Adrenal gland (tissue), 12 donors: ENCODE results near the gene TMCC3. TPM values are rescaled to one million over a fixed set of nuclear protein-coding genes. Genes with fewer than 3 reads are reported as not detected.

Experiments
- DNase-seq, 7 donors: peaks; one replicate each; pipeline ENCODE4 v3.0.0-alpha.2; 2019 to 2020
- H3K27ac ChIP-seq, 5 donors: fragments of 200-600 bp; sonication (generic) in 4 of 5; 1 replicate in 3 of 5; 2 replicates in 2 of 5; pipeline versions ENCODE4 v1.5.1 to v1.8.0; 2016 to 2020; ENCODE audit warnings: mild to moderate bottlenecking in 1 of 5
- H3K27me3 ChIP-seq: fragments of 200-600 bp; 2 replicates; pipeline ENCODE4 v1.8.0; 2021
- H3K36me3 ChIP-seq, 2 donors: fragments of 200-600 bp; replicated peaks in 1 of 2; 1 replicate in 1 of 2; 2 replicates in 1 of 2; pipeline versions ENCODE4 v1.5.1 to v1.8.0; 2018 to 2022
- H3K4me1 ChIP-seq, 2 donors: fragments of 200-600 bp; replicated peaks in 1 of 2; 1 replicate in 1 of 2; 2 replicates in 1 of 2; pipeline versions ENCODE4 v1.5.1 to v1.8.0; 2018 to 2021
- H3K4me3 ChIP-seq, 4 donors: fragments of 200-600 bp; sonication (generic) in 3 of 4; one replicate each; pipeline ENCODE4 v1.5.1; 2016 to 2018
- H3K9me3 ChIP-seq, 3 donors: fragments of 200-600 bp; sonication (generic) in 1 of 3; replicated peaks in 1 of 3; 1 replicate in 2 of 3; 2 replicates in 1 of 3; pipeline versions ENCODE4 v1.5.1 to v1.8.0; 2016 to 2021
- POLR2A ChIP-seq, 2 donors: fragments of 450-650 bp; IDR thresholded peaks; one replicate each; pipeline ENCODE4 v1.6.1; 2017; ENCODE audit warnings: antibody characterized with exemption in 2 of 2, mild to moderate bottlenecking in 2 of 2, moderate library complexity in 1 of 2
- WGBS, 4 donors: extraction: QIAGEN DNeasy Blood & Tissue Kit in 2 of 4; methylation state at CpG; one replicate each; pipeline versions ENCODE4 v1.1.5 to v1.1.7; 2013 to 2017; 5-methylcytosine and 5-hydroxymethylcytosine counted together
- intact Hi-C, 2 donors: fragments of 100-400 bp; cut with DNase I; formaldehyde crosslinking; loops; one replicate each; pipeline versions ENCODE4 v1.14.1 to v1.15.0; 2022 to 2023
- polyA plus RNA-seq, 3 donors: library from polyadenylated mRNA; stranded (reverse); fragments of 200-250 nt in 2 of 3; fragments of 350-450 nt in 1 of 3; fragmentation: Illumina TruSeq in 1 of 3; extraction: RNeasy Lipid Tissue Mini Kit (QIAGEN cat#74804) in 1 of 3; gene quantifications; one replicate each; pipeline ENCODE4 v1.2.3, GENCODE V29; 2013 to 2014
- total RNA-seq, 9 donors: library from RNA; depleted of rRNA in 4 of 9; stranded (reverse); fragments of >200 nt in 4 of 9; fragments of 120-200 nt in 1 of 9; fragmentation: NEBNext Ultra II Directional in 1 of 9; extraction: Animal tissue kit (Norgen Biotek cat#: 25700) in 1 of 9; gene quantifications; one replicate each; pipeline versions ENCODE4 v1.1.0 to v1.2.4, GENCODE V29; 2013 to 2023
- TF ChIP-seq, protein P1 (sequence below), 6 experiments: fragments of 450-650 bp in 4 of 6; fragments of 200-600 bp in 2 of 6; sonication (generic) in 1 of 6; IDR thresholded peaks; 1 replicate in 5 of 6; 2 replicates in 1 of 6; pipeline versions ENCODE4 v1.5.1 to v1.8.0; 2016 to 2021; ENCODE audit warnings: antibody characterized with exemption in 6 of 6, mild to moderate bottlenecking in 2 of 6, moderate library complexity in 1 of 6
- donor health status: healthy with polysubstance abuse.
- donor health status: Bipolar disorder and iron deficiency.
- donor health status: DM: yes; HTN: yes; CAD: no.
- donor health status: DM: no; HTN: no; CAD: no.
- donor health status: DM: no; HTN: no; CAD: no.
- donor health status: DM: yes; HTN: yes; CAD: no.

TMCC3 gene
- total and polyA plus RNA-seq, 12 donors: 1.2 to 13.4 (median 6.7) TPM

GRCh38 chr12:94660436-94660835, 10.1 kb upstream of the TMCC3 start:
- no peak overlapping the region for H3K4me3 ChIP-seq
- H3K27me3 ChIP-seq: no peaks in the 10 kb centered on the region
- H3K27ac ChIP-seq: no peak overlapping the region
- WGBS, 4 donors: 53 to 65% (median 59%) methylated on average over 3 of the region's 3 CpGs
- intact Hi-C loops: no loop called here
- no peaks in the 10 kb centered on the region for H3K9me3 ChIP-seq
- DNase-seq: no peak
- peaks cover 0 to 5% of the 10 kb centered on the region in 2 donors for H3K4me1 ChIP-seq
- TF ChIP-seq, protein P1, sequence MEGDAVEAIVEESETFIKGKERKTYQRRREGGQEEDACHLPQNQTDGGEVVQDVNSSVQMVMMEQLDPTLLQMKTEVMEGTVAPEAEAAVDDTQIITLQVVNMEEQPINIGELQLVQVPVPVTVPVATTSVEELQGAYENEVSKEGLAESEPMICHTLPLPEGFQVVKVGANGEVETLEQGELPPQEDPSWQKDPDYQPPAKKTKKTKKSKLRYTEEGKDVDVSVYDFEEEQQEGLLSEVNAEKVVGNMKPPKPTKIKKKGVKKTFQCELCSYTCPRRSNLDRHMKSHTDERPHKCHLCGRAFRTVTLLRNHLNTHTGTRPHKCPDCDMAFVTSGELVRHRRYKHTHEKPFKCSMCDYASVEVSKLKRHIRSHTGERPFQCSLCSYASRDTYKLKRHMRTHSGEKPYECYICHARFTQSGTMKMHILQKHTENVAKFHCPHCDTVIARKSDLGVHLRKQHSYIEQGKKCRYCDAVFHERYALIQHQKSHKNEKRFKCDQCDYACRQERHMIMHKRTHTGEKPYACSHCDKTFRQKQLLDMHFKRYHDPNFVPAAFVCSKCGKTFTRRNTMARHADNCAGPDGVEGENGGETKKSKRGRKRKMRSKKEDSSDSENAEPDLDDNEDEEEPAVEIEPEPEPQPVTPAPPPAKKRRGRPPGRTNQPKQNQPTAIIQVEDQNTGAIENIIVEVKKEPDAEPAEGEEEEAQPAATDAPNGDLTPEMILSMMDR (IDR thresholded peaks at IDR 0.05): no peak
- TF ChIP-seq POLR2A (IDR thresholded peaks at IDR 0.05): no peak
- no peaks in the 10 kb centered on the region for H3K36me3 ChIP-seq

- peaks cover 0 to 5% of the 10 kb centered on the region in 2 donors for H3K4me1 ChIP-seq
- DNase-seq: no peak
- no peak overlapping the region for H3K27ac ChIP-seq
- TF ChIP-seq, protein P1 (IDR thresholded peaks at IDR 0.05): no peak
- no peak for TF ChIP-seq POLR2A (IDR thresholded peaks at IDR 0.05)
- no peaks in the 10 kb centered on the region for H3K27me3 ChIP-seq
- 74 to 90% (median 83%) methylated on average over 3 of the region's 3 CpGs for WGBS, 4 donors
- no peaks in the 10 kb centered on the region for H3K36me3 ChIP-seq
- intact Hi-C loops: no loop called here
- H3K9me3 ChIP-seq: no peaks in the 10 kb centered on the region
- H3K4me3 ChIP-seq: no peak overlapping the region
Measured at GRCh38 chr12:94659346-94659930, 9.1 kb upstream of the TMCC3 start.

DNA sequence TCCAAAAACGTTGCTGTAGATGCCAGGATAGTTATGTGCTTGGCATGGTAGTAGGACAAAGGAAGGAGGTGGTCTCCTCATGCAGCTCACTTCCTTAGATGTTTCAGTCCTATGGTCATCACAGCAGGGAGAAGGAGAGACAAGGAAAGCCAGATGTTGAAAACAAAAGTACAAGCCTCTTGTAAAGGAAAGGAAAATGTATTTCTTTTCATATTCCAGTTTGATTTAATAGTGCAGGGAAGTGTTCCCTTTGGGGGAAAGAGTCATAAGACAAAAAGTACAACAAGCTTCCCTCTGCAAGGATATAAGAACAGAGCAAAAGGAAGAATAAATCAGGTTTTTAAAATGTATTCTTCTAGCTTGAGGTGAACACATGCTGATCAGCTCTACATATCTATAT, 8.6 kb upstream of the TMCC3 start:
- intact Hi-C loops: no loop called here
- TF ChIP-seq, protein P1 (IDR thresholded peaks at IDR 0.05): no peak
- no peak for TF ChIP-seq POLR2A (IDR thresholded peaks at IDR 0.05)
- peaks cover 0 to 5% of the 10 kb centered on the region in 2 donors for H3K4me1 ChIP-seq
- no peaks in the 10 kb centered on the region for H3K36me3 ChIP-seq
- no peaks in the 10 kb centered on the region for H3K9me3 ChIP-seq
- H3K27me3 ChIP-seq: no peaks in the 10 kb centered on the region
- 12 to 33% (median 19%) methylated on average over 1 of the region's 1 CpG for WGBS, 4 donors
- H3K4me3 ChIP-seq: no peak overlapping the region
- H3K27ac ChIP-seq: no peak overlapping the region
- DNase-seq: no peak

- WGBS, 4 donors: 93 to 96% (median 95%) methylated on average over 4 of the region's 4 CpGs
- TF ChIP-seq, protein P1 (IDR thresholded peaks at IDR 0.05): no peak
- TF ChIP-seq POLR2A (IDR thresholded peaks at IDR 0.05): no peak
- intact Hi-C loops: no loop called here
- H3K27me3 ChIP-seq: no peaks in the 10 kb centered on the region
- H3K4me1 ChIP-seq: peaks cover 0 to 5% of the 10 kb centered on the region in 2 donors
- no peaks in the 10 kb centered on the region for H3K9me3 ChIP-seq
- H3K4me3 ChIP-seq: no peak overlapping the region
- no peak for DNase-seq
- no peak overlapping the region for H3K27ac ChIP-seq
- no peaks in the 10 kb centered on the region for H3K36me3 ChIP-seq
Measured at GRCh38 chr12:94656556-94656955, 6.2 kb upstream of the TMCC3 start.
